ENCODE results near the gene HOXA4.

HOXA4 gene

GRCh38 chr7:27169658-27170425 lies 39.3 kb upstream of the HOXA4 start:
- DNase-seq: peak; percentile 75

GRCh38 chr7:27168265-27168947 lies 37.8 kb upstream of the HOXA4 start:
- peak; percentile 50 for DNase-seq

- DNase-seq: peak; percentile 45
Measured at GRCh38 chr7:27167916-27168264, 37.3 kb upstream of the HOXA4 start.

- peak; percentile 37 for DNase-seq
Measured at GRCh38 chr7:27166531-27167505, 36.3 kb upstream of the HOXA4 start.

- DNase-seq: no peak
Measured at GRCh38 chr7:27165996-27166530, 35.5 kb upstream of the HOXA4 start.

GRCh38 chr7:27165089-27165995 lies 34.8 kb upstream of the HOXA4 start, which contains the start of gene HOXA9:
HOXA9 (minus strand) TSS chr7:27165537; CDS start chr7:27165457, 80 bp downstream.
- DNase-seq: peak; percentile 78

GRCh38 chr7:27164367-27165088 lies 34.0 kb upstream of the HOXA4 start:
- DNase-seq: no peak

GRCh38 chr7:27164045-27164366 lies 33.4 kb upstream of the HOXA4 start:
- no peak for DNase-seq

- DNase-seq: no peak
Measured at GRCh38 chr7:27163288-27164044, 32.9 kb upstream of the HOXA4 start.

- DNase-seq: peak; percentile 4
Measured at GRCh38 chr7:27162561-27163287, 32.2 kb upstream of the HOXA4 start.

GRCh38 chr7:27161721-27162560 lies 31.4 kb upstream of the HOXA4 start:
- no peak for DNase-seq

- peak; percentile 47 for DNase-seq
Measured at GRCh38 chr7:27161214-27161720, 30.7 kb upstream of the HOXA4 start.

GRCh38 chr7:27160546-27161213 lies 30.1 kb upstream of the HOXA4 start:
- peak; percentile 80 for DNase-seq

GRCh38 chr7:27160145-27160545 lies 29.6 kb upstream of the HOXA4 start:
- DNase-seq: no peak

GRCh38 chr7:27159266-27160144 lies 28.9 kb upstream of the HOXA4 start:
- DNase-seq: no peak

- DNase-seq: no peak
Measured at GRCh38 chr7:27158436-27159265, 28.1 kb upstream of the HOXA4 start.
